Subcutaneous abdominal adipose tissue (tissue), 5 donors: ENCODE measurements around the gene SUSD4.

Source experiments
- H3K27ac ChIP-seq: one replicate; pipeline ENCODE4 v1.7.0; 2013; ENCODE audit warnings: low read depth, mild to moderate bottlenecking, inconsistent platforms, low read length, moderate library complexity
- H3K27me3 ChIP-seq, 5 donors: one replicate each; pipeline ENCODE4 v1.7.0; 2013; ENCODE audit warnings: low read length in 5 of 5, inconsistent platforms in 1 of 5; ENCODE audit not compliant: control insufficient read depth in 5 of 5, insufficient read depth in 4 of 5
- H3K36me3 ChIP-seq, 5 donors: one replicate each; pipeline ENCODE4 v1.7.0; 2013; ENCODE audit warnings: low read length in 5 of 5; ENCODE audit not compliant: control insufficient read depth in 5 of 5, insufficient read depth in 5 of 5
- H3K4me1 ChIP-seq, 5 donors: one replicate each; pipeline ENCODE4 v1.7.0; 2013; ENCODE audit warnings: low read length in 5 of 5, mild to moderate bottlenecking in 3 of 5, moderate library complexity in 1 of 5; ENCODE audit not compliant: control insufficient read depth in 5 of 5, insufficient read depth in 5 of 5
- H3K4me3 ChIP-seq, 5 donors: one replicate each; pipeline ENCODE4 v1.7.0; 2013; ENCODE audit warnings: low read length in 5 of 5, low read depth in 1 of 5
- H3K9ac ChIP-seq, 5 donors: one replicate each; pipeline ENCODE4 v1.7.0; 2013; ENCODE audit warnings: low read length in 5 of 5, mild to moderate bottlenecking in 4 of 5, moderate library complexity in 3 of 5
- H3K9me3 ChIP-seq, 5 donors: one replicate each; pipeline ENCODE4 v1.7.0; 2013; ENCODE audit warnings: low read length in 5 of 5; ENCODE audit not compliant: control insufficient read depth in 5 of 5
- donor health status: healthy.
- donor health status: healthy.
- donor health status: healthy.
- donor health status: healthy.
- donor health status: healthy.

The SUSD4 gene

DNA sequence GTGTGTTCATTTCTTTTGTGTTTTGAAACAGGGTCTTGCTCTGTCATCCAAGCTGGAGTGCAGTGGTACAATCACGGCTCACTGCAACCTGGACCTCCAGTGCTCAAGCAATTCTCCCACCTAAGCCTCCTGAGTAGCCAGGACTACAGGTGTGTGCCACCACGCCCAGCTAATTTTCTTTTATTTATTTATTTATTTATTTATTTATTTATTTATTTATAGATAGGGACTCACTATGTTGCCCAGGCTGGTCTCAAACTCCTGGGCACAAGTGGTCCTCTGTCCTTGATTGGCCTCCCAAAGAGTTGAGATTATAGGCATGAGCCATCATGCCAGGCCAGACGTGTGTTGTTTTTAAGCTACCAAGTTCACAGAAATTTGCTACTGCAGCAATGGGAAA, 177.2 kb downstream of the SUSD4 start:
- H3K9ac ChIP-seq = no peak overlapping the region
- no peaks in the 10 kb centered on the region for H3K36me3 ChIP-seq
- no peak overlapping the region for H3K4me3 ChIP-seq
- no peak overlapping the region for H3K27ac ChIP-seq
- no peaks in the 10 kb centered on the region for H3K4me1 ChIP-seq
- H3K9me3 ChIP-seq = no peaks in the 10 kb centered on the region
- H3K27me3 ChIP-seq = no peaks in the 10 kb centered on the region

DNA sequence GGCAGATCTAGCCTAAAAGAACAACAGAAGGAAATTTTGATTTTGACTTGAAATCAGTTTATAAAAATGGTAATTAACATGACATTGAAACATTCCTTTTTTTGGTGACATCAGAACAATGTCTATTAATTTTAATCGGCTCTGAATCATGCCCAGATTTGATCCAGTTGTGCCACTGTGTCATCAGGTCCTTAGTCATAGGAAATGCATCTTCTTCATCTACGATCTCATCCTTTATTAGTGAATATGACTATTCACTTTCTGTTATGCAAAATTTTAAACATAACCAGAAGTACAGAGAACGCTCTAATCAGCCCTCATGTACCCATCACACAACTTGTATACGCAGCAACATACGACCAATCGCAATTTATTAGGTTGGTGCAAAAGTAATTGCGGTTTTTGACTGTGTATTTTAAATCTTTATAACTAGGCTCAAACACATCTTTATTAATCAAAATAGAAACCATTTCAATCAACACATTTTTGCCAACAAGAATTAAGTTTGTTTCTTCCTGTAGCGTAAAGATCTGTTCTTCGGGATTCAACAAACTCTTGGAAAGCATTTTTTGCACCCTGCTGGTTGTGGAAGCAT, 180.6 kb downstream of the SUSD4 start:
- H3K9ac ChIP-seq = no peak overlapping the region
- peaks cover 0 to 29% (median 19%) of the 10 kb centered on the region in 5 donors for H3K4me1 ChIP-seq
- H3K9me3 ChIP-seq = no peaks in the 10 kb centered on the region
- no peak overlapping the region for H3K27ac ChIP-seq
- H3K36me3 ChIP-seq = no peaks in the 10 kb centered on the region
- H3K27me3 ChIP-seq = no peaks in the 10 kb centered on the region
- H3K4me3 ChIP-seq = no peak overlapping the region

DNA sequence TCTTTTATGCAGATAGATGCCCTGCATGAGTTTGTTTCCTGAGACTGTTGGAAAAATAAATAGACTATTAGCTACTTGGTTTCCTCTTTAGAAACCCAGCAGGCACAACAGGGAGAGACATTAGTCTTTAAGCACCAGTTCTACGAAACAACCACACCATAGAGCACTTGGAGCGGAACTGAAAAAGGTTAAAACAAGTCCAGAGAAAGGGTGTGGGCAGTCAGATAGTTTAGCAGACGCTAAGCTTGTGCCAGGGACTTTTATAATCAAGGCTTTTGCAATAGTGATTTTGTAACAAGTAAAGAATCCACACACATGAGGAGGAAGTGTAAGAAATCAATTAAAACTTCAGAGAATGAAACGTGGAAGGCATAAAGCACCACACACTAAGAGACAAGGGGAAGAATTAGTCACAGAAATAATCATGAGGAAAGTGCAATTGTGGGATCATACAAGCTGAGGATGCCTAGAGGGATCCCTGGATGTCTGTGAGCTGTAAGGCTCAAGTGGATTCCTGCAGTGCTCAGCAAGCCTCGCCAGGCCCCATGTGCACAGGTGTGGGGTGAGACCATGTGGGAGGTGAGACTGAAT, 183.2 kb downstream of the SUSD4 start:
- Histone ChIP-seq H3K4me1 (peaks cover 2 to 49% (median 36%) of the 10 kb centered on the region in 5 donors), H3K9me3 (no peaks in the 10 kb centered on the region), H3K9ac (no peak overlapping the region), H3K27me3 (no peaks in the 10 kb centered on the region), H3K27ac (no peak overlapping the region), H3K4me3 (peak overlapping the region in 1 of 5 donors; percentile 9), H3K36me3 (no peaks in the 10 kb centered on the region)

DNA sequence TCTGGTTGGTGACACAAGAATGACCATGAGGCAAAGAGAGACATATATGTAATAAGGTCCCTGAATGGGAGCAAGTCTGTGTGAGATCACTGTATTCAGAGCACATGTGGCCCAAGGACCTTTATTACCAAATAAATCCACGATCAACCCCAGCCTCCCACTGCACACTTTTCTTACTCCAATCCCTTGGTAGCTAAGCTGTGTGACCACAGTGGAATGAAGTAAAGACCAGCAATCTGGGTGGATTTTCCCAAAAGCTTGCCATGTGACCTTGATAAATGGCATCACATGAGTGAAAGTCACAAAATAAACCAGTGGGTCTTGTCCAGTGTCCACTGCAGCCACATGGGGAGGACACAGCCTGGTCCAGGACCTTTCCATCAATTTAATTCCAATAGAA, 184.2 kb downstream of the SUSD4 start:
- no peaks in the 10 kb centered on the region for H3K27me3 ChIP-seq
- H3K4me1 ChIP-seq = peaks cover 2 to 49% (median 36%) of the 10 kb centered on the region in 5 donors
- no peak overlapping the region for H3K9ac ChIP-seq
- no peaks in the 10 kb centered on the region for H3K9me3 ChIP-seq
- no peaks in the 10 kb centered on the region for H3K36me3 ChIP-seq
- no peak overlapping the region for H3K4me3 ChIP-seq
- H3K27ac ChIP-seq = no peak overlapping the region

DNA sequence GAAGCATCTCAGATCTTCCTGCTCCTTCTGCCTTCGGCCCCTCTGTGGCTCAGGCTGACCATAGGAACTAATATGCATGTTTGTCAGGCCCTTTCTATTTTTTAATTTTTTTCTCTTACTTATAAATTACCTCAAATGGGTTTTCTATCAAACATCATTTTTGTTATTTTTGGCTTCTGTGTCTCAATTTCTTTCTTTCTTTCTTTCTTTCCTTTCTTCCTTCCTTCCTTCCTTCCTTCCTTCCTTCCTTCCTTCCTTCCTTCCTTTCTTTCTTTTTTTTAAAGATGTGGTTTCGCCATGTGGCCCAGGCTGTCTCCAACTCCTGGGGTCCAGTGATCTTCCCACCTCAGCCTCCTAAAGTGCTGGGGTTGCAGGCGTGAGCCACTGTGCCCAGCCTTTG, 184.7 kb downstream of the SUSD4 start:
- Histone ChIP-seq H3K36me3 (no peaks in the 10 kb centered on the region), H3K4me3 (no peak overlapping the region), H3K27ac (no peak overlapping the region), H3K27me3 (no peaks in the 10 kb centered on the region), H3K9ac (no peak overlapping the region), H3K9me3 (no peaks in the 10 kb centered on the region), H3K4me1 (peaks cover 2 to 49% (median 36%) of the 10 kb centered on the region in 5 donors)

DNA sequence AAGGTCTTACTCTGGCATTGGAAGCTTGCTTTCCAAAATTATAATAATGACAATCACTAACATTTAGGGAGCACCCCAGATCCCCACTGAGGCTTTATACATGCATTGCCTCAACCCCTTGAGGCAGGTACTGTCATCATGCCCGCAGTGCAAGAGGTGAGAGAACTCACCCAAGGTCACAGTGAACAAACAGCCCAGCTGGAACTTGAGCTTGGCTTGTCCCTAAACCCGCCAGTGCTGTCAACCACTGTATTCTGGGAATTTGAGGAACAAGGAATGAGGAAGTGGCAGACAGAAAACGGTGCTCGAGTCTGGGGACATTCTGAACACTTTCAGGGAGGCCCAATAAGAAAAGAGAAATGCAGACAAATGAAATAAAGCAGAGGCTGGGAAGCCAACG, 186.3 kb downstream of the SUSD4 start:
- peak overlapping the region; percentile 10 for H3K27ac ChIP-seq
- H3K4me1 ChIP-seq = peaks cover 2 to 49% (median 36%) of the 10 kb centered on the region in 5 donors
- H3K4me3 ChIP-seq = no peak overlapping the region
- H3K9me3 ChIP-seq = no peaks in the 10 kb centered on the region
- no peak overlapping the region for H3K9ac ChIP-seq
- no peaks in the 10 kb centered on the region for H3K27me3 ChIP-seq
- no peaks in the 10 kb centered on the region for H3K36me3 ChIP-seq

DNA sequence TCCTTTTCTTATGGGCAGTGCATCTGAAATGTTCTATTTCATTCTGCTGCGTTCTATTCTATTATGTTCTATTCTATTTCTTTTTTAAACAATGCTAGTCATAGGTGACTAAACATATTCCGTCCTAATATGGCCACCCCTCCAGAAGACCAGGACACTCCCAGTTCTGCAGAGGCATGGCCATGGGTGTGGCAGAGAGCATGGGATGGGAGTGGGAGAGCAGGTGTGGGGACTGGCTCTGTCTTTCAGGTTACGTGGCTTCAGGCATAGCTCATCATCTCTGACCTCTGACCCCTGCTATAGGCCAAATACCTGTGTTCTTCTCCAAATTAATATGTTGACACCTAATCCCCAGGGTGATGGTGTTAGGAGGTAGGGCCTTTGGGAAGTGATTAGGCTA, 187.5 kb downstream of the SUSD4 start:
- Histone ChIP-seq H3K9me3 (no peaks in the 10 kb centered on the region), H3K27ac (peak overlapping the region; percentile 10), H3K27me3 (no peaks in the 10 kb centered on the region), H3K4me3 (peak overlapping the region in 1 of 5 donors; percentile 33), H3K4me1 (peaks cover 2 to 49% (median 34%) of the 10 kb centered on the region in 5 donors), H3K36me3 (no peaks in the 10 kb centered on the region), H3K9ac (no peak overlapping the region)

DNA sequence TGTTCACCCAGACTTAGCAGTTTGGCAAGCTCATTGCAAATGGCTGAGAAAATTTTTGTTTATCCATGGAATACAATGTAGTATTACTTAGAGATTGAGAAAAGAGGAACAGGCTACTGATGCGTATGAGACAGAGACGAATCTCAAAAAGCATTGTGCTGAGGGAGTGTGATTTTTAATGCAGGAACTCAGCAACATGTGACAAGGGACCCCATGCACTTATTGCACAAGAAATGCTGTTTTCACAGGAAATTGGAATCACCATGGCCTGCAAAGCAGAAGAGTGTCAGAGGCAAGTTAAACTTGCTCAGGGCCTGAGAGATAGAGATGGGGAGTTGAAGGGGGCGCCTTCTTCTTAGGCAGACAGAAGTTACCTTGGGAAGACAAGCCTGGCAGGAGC, 188.3 kb downstream of the SUSD4 start:
- Histone ChIP-seq H3K27me3 (no peaks in the 10 kb centered on the region), H3K36me3 (no peaks in the 10 kb centered on the region), H3K4me3 (no peak overlapping the region), H3K9ac (no peak overlapping the region), H3K27ac (peak overlapping the region; percentile 28), H3K9me3 (no peaks in the 10 kb centered on the region), H3K4me1 (peaks cover 2 to 42% (median 26%) of the 10 kb centered on the region in 5 donors)

DNA sequence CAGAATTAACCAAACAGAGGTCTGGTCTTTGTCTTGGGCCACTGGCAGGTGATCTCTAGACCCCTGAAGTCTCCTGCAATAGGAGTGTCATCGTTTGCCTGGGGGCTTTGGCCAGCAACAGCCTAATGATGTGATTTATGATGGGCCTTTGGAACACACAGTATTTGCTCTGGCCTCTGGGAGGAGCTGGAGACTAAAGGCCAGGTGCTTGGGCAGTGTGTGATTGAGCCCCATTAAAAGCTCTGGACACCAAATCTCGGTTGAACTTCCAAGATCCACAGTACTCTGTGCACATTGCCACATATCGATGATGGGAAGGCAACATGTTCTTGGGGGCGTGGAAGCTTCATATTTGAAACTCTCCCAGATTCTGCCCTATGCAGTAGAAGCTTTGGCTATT, 188.9 kb downstream of the SUSD4 start:
- Histone ChIP-seq H3K4me1 (peaks cover 2 to 36% (median 20%) of the 10 kb centered on the region in 5 donors), H3K4me3 (no peak overlapping the region), H3K27ac (peak overlapping the region; percentile 28), H3K36me3 (no peaks in the 10 kb centered on the region), H3K27me3 (no peaks in the 10 kb centered on the region), H3K9ac (no peak overlapping the region), H3K9me3 (no peaks in the 10 kb centered on the region)
